ENCODE measurements around the gene NPSR1.

The NPSR1 gene

GRCh38 chr7:34720289-34720688 is 62.3 kb downstream of the NPSR1 start:
- DNase-seq (ENCODE audit: low read depth in 2 of 2): no peak

- no peak for DNase-seq (ENCODE audit: low read depth in 2 of 2)
These were observed 65.3 kb downstream of the NPSR1 start for GRCh38 chr7:34723338-34723737.

- DNase-seq (ENCODE audit: low read depth in 2 of 2): no peak
These were observed 66.0 kb downstream of the NPSR1 start for GRCh38 chr7:34723866-34724490.

- DNase-seq (ENCODE audit: low read depth in 2 of 2): no peak
These were observed 68.2 kb downstream of the NPSR1 start for GRCh38 chr7:34726221-34726620.

GRCh38 chr7:34727464-34727995 is 69.5 kb downstream of the NPSR1 start:
- no peak for DNase-seq (ENCODE audit: low read depth in 2 of 2)

GRCh38 chr7:34728156-34728555 is 70.1 kb downstream of the NPSR1 start:
- DNase-seq (ENCODE audit: low read depth in 2 of 2): no peak

- DNase-seq (ENCODE audit: low read depth in 2 of 2): no peak
These were observed 76.8 kb downstream of the NPSR1 start for GRCh38 chr7:34734771-34735170.

GRCh38 chr7:34735526-34735925 is 77.5 kb downstream of the NPSR1 start:
- no peak for DNase-seq (ENCODE audit: low read depth in 2 of 2)

GRCh38 chr7:34739651-34740300 is 81.8 kb downstream of the NPSR1 start:
- DNase-seq (ENCODE audit: low read depth in 2 of 2): no peak

- DNase-seq (ENCODE audit: low read depth in 2 of 2): no peak
These were observed 82.8 kb downstream of the NPSR1 start for GRCh38 chr7:34740840-34741239.

- DNase-seq (ENCODE audit: low read depth in 2 of 2): no peak
These were observed 89.3 kb downstream of the NPSR1 start for GRCh38 chr7:34747176-34747781.

GRCh38 chr7:34747867-34748727 is 90.1 kb downstream of the NPSR1 start:
- DNase-seq (ENCODE audit: low read depth in 2 of 2): no peak

- no peak for DNase-seq (ENCODE audit: low read depth in 2 of 2)
These were observed 90.7 kb downstream of the NPSR1 start for GRCh38 chr7:34748728-34749089.

GRCh38 chr7:34749446-34749845 is 91.4 kb downstream of the NPSR1 start:
- DNase-seq (ENCODE audit: low read depth in 2 of 2): no peak

GRCh38 chr7:34750209-34750608 is 92.2 kb downstream of the NPSR1 start:
- no peak for DNase-seq (ENCODE audit: low read depth in 2 of 2)

GRCh38 chr7:34750636-34751035 is 92.6 kb downstream of the NPSR1 start:
- DNase-seq (ENCODE audit: low read depth in 2 of 2): no peak

GRCh38 chr7:34751725-34752643 is 94.0 kb downstream of the NPSR1 start:
- no peak for DNase-seq (ENCODE audit: low read depth in 2 of 2)

GRCh38 chr7:34752929-34753328 is 94.9 kb downstream of the NPSR1 start:
- DNase-seq (ENCODE audit: low read depth in 2 of 2): no peak

GRCh38 chr7:34755008-34755407 is 97.0 kb downstream of the NPSR1 start:
- no peak for DNase-seq (ENCODE audit: low read depth in 2 of 2)

GRCh38 chr7:34756025-34756437 is 98.0 kb downstream of the NPSR1 start:
- DNase-seq (ENCODE audit: low read depth in 2 of 2): no peak

- no peak for DNase-seq (ENCODE audit: low read depth in 2 of 2)
These were observed 98.7 kb downstream of the NPSR1 start for GRCh38 chr7:34756691-34757090.

All from stimulated activated CD8-positive, alpha-beta memory T cell treated with anti-CD3 and anti-CD28 coated beads, Interleukin-7, amount 100 ng/mL, for 1 hour (primary cell).